ENCODE results near the gene OTUD7B. TPM values are rescaled to one million over a fixed set of nuclear protein-coding genes. Genes with fewer than 3 reads are reported as not detected.

Gene OTUD7B
- total RNA-seq, 1 donor from 2014 or later = 34.3 TPM

- DNase-seq (ENCODE audit: low spot score) = peak; percentile 56
These were observed 92.9 kb downstream of the OTUD7B start, which contains the start of gene SV2A for GRCh38 chr1:149917571-149918144. TSS of gene SV2A (minus strand) at chr1:149917844. CDS start at chr1:149913840, 4,004 bp downstream.

GRCh38 chr1:149916898-149917252, 93.7 kb downstream of the OTUD7B start:
- DNase-seq (ENCODE audit: low spot score) = no peak

GRCh38 chr1:149916193-149916897, 94.2 kb downstream of the OTUD7B start:
- no peak for DNase-seq (ENCODE audit: low spot score)

- no peak for DNase-seq (ENCODE audit: low spot score)
These were observed 94.9 kb downstream of the OTUD7B start for GRCh38 chr1:149915429-149916192.

- no peak for DNase-seq (ENCODE audit: low spot score)
These were observed 96.0 kb downstream of the OTUD7B start for GRCh38 chr1:149914545-149914944.

- no peak for DNase-seq (ENCODE audit: low spot score)
These were observed 103.9 kb downstream of the OTUD7B start for GRCh38 chr1:149906570-149907075.

- DNase-seq (ENCODE audit: low spot score) = no peak
These were observed 106.6 kb downstream of the OTUD7B start for GRCh38 chr1:149903836-149904491.

GRCh38 chr1:149899460-149900284, 110.9 kb downstream of the OTUD7B start, which contains the start of gene BOLA1:
TSS of gene BOLA1 (plus strand) at chr1:149899568. CDS start at chr1:149900060, 492 bp downstream.
- peak; percentile 93 for DNase-seq (ENCODE audit: low spot score)

- DNase-seq (ENCODE audit: low spot score) = no peak
These were observed 114.0 kb downstream of the OTUD7B start for GRCh38 chr1:149896575-149896974.

- DNase-seq (ENCODE audit: low spot score) = peak; percentile 42
These were observed 121.6 kb downstream of the OTUD7B start for GRCh38 chr1:149888999-149889289.

GRCh38 chr1:149888247-149888998, 122.1 kb downstream of the OTUD7B start:
- peak; percentile 90 for DNase-seq (ENCODE audit: low spot score)

Other genes starting within 250 kb of the OTUD7B start
- 2.9 TPM for gene FCGR1A, start 228.0 kb downstream of the OTUD7B start, total RNA-seq
- 16.4 TPM for gene BOLA1, start 111.2 kb downstream of the OTUD7B start, total RNA-seq
- gene SV2A, start 92.9 kb downstream of the OTUD7B start, total RNA-seq = 5.5 TPM
- 54.2 TPM for gene SF3B4, start 82.9 kb downstream of the OTUD7B start, total RNA-seq
- gene MTMR11, start 73.8 kb downstream of the OTUD7B start, total RNA-seq = 14.6 TPM
- gene VPS45, start 57.0 kb upstream of the OTUD7B start, total RNA-seq = 56.4 TPM
- 28.9 TPM for gene PLEKHO1, start 139.2 kb upstream of the OTUD7B start, total RNA-seq
- 23.4 TPM for gene ANP32E, start 225.4 kb upstream of the OTUD7B start, total RNA-seq
- 1.4 TPM for gene CA14, start 247.0 kb upstream of the OTUD7B start, total RNA-seq

Measured in ureter (tissue), 1 donor.